A673 (cell line): ENCODE data around the gene NMNAT3. TPM values are rescaled to one million over a fixed set of nuclear protein-coding genes. Genes with fewer than 3 reads are reported as not detected.

Experiments used
- BruUV-seq: library from RNA; stranded (reverse); fragments of 400-500 nt; replicated peaks from 2 replicates; lab custom pipeline; 2021; lab: Mats Ljungman, UMichigan
- CTCF ChIA-PET: fragments of 300-600 bp; sonication (Branson Sonifier 250); formaldehyde crosslinking; loops from one replicate; lab custom pipeline; 2022; ENCODE audit warnings: antibody characterized with exemption; lab: Charles Lee
- POLR2A ChIA-PET: fragments of 300-600 bp; sonication (Branson Sonifier 250); formaldehyde crosslinking; loops from one replicate; lab custom pipeline; 2022; ENCODE audit warnings: antibody characterized with exemption; ENCODE audit not compliant: low non-redundant PET; lab: Charles Lee
- DNase-seq: peaks from one replicate; pipeline ENCODE4 v3.0.0-alpha.2; 2015; ENCODE audit warnings: low spot score
- H3K27ac ChIP-seq: fragments of 200-600 bp; sonication (generic); 2 replicates; pipeline ENCODE4 v1.5.1; 2016; ENCODE audit warnings: mixed run types, low read depth, mild to moderate bottlenecking, mixed read lengths, antibody characterized with exemption, low read length; ENCODE audit not compliant: poor library complexity, severe bottlenecking
- H3K27me3 ChIP-seq: fragments of 200-600 bp; sonication (generic); replicated peaks from 2 replicates; pipeline ENCODE4 v1.6.1; 2017; ENCODE audit warnings: mixed run types, low read depth, mild to moderate bottlenecking, mixed read lengths, antibody characterized with exemption, low read length; ENCODE audit not compliant: insufficient read depth, poor library complexity
- H3K36me3 ChIP-seq: fragments of 200-600 bp; sonication (generic); 2 replicates; pipeline ENCODE4 v1.6.1; 2016; ENCODE audit warnings: mixed run types, mild to moderate bottlenecking, mixed read lengths, antibody characterized with exemption, low read length; ENCODE audit not compliant: insufficient read depth, poor library complexity, severe bottlenecking
- H3K4me1 ChIP-seq: fragments of 200-600 bp; sonication (generic); 2 replicates; pipeline ENCODE4 v1.6.1; 2017; ENCODE audit warnings: mixed run types, mild to moderate bottlenecking, mixed read lengths, antibody characterized with exemption, low read length; ENCODE audit not compliant: insufficient read depth, poor library complexity, severe bottlenecking
- H3K4me3 ChIP-seq: fragments of 200-600 bp; sonication (generic); 2 replicates; pipeline ENCODE4 v1.5.1; 2016; ENCODE audit warnings: low read depth, mixed run types, mild to moderate bottlenecking, mixed read lengths, low read length; ENCODE audit not compliant: poor library complexity, severe bottlenecking
- H3K9me3 ChIP-seq: fragments of 200-600 bp; sonication (generic); 2 replicates; pipeline ENCODE4 v1.6.1; 2016; ENCODE audit warnings: mixed run types, low read depth, mild to moderate bottlenecking, mixed read lengths, antibody characterized with exemption, low read length; ENCODE audit not compliant: poor library complexity, severe bottlenecking
- EZH2 ChIP-seq: fragments of 200-600 bp; sonication (generic); IDR thresholded peaks from 2 replicates; pipeline ENCODE4 v1.6.1; 2017; ENCODE audit warnings: borderline replicate concordance, low read depth, mild to moderate bottlenecking, mixed read lengths, antibody characterized with exemption, low read length; ENCODE audit not compliant: poor library complexity, severe bottlenecking
- intact Hi-C: fragments of 100-400 bp; cut with micrococcal nuclease; formaldehyde crosslinking; loops from one replicate; pipeline ENCODE4 v1.10.0; 2022; ENCODE audit not compliant: unreplicated experiment
- total RNA-seq: library from RNA; stranded (reverse); gene quantifications from 2 replicates; pipeline ENCODE4 v1.2.3, GENCODE V29; 2021
- TF ChIP-seq, protein P1 (sequence below): fragments of 300-800, 200-600 bp; sonication (generic); conservative IDR thresholded peaks from 2 replicates; pipeline ENCODE4 v1.5.1; 2017; ENCODE audit warnings: low read depth, mild to moderate bottlenecking, antibody characterized with exemption, low read length, moderate library complexity, mixed read lengths

The NMNAT3 gene
- total RNA-seq, 1 experiment from 2014 or later: 1.9 TPM

DNA sequence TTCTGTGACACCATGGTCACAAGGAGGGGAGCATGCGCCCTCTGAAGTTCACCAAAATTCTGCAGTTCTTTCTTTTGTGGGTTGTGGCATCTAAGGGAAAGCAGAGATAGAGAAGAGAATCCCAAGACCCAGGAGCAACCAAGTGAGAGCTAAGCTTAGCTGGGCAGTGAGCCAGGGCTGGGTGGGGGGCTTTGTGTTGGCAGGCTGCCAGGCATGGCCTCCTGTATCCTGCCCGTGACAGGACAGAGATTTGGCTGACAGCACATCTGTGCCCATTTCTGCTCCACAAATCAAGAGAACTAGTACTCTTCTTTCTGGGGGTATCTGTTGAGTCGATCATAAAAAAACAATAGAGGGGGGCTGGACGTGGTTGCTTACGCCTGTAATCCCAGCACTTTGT is 66.2 kb downstream of the NMNAT3 start:
- Histone ChIP-seq H3K4me3 (no peak overlapping the region), H3K27ac (no peak overlapping the region), H3K27me3 (no peaks in the 10 kb centered on the region), H3K4me1 (no peaks in the 10 kb centered on the region), H3K9me3 (no peaks in the 10 kb centered on the region), H3K36me3 (no peaks in the 10 kb centered on the region)
- CTCF ChIA-PET: no interaction called here
- DNase-seq: peak; percentile 28
- intact Hi-C loops: no loop called here
- POLR2A ChIA-PET: no interaction called here
- BruUV-seq: no TSS peak
- TF ChIP-seq, protein P1, sequence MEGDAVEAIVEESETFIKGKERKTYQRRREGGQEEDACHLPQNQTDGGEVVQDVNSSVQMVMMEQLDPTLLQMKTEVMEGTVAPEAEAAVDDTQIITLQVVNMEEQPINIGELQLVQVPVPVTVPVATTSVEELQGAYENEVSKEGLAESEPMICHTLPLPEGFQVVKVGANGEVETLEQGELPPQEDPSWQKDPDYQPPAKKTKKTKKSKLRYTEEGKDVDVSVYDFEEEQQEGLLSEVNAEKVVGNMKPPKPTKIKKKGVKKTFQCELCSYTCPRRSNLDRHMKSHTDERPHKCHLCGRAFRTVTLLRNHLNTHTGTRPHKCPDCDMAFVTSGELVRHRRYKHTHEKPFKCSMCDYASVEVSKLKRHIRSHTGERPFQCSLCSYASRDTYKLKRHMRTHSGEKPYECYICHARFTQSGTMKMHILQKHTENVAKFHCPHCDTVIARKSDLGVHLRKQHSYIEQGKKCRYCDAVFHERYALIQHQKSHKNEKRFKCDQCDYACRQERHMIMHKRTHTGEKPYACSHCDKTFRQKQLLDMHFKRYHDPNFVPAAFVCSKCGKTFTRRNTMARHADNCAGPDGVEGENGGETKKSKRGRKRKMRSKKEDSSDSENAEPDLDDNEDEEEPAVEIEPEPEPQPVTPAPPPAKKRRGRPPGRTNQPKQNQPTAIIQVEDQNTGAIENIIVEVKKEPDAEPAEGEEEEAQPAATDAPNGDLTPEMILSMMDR: no peak
- no peak for TF ChIP-seq EZH2

DNA sequence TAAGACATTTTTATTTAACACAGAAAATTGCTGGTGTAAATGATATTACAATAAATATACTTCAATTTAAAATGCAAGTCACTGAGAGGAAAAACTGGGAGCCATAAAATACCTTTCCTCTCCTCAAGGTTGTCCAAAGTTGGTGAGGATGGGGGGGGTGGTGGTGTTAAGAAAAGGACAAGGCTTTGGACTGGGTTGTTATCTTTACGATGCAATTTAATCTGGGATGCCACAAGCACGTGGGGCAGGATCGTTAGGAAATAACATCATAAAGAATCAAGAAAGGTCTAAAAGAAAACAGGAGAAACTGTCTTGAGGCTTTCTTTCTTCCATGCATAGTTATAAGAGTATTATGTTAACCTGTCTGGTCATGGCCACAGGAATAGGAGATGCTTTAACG is 66.9 kb downstream of the NMNAT3 start:
- no peak overlapping the region for H3K27ac ChIP-seq
- H3K4me1 ChIP-seq: no peaks in the 10 kb centered on the region
- TF ChIP-seq, protein P1: no peak
- TF ChIP-seq EZH2: no peak
- H3K36me3 ChIP-seq: no peaks in the 10 kb centered on the region
- DNase-seq: no peak
- intact Hi-C loops: no loop called here
- no TSS peak for BruUV-seq
- ChIA-PET CTCF (no interaction called here), POLR2A (no interaction called here)
- no peaks in the 10 kb centered on the region for H3K9me3 ChIP-seq
- H3K27me3 ChIP-seq: no peaks in the 10 kb centered on the region
- H3K4me3 ChIP-seq: no peak overlapping the region

DNA sequence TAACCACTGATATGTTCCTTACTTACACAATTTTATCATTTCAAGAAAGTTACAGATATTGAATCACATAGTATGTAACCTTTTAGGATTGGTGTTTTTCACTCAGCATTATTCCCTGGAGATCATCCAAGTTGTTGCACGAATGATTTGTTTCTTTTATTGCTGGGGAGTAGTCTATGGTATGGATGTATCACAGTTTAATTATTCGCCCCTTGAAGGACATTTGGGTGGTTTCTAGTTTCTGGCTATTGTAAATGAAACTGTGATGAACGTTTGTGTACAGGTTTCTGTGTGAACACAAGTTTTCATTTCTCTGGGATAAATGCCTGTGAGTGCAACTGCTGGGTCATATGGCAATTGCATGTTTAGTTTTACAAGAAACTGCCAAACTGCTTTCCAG is 68.8 kb downstream of the NMNAT3 start:
- intact Hi-C loops: no loop called here
- Histone ChIP-seq H3K27ac (no peak overlapping the region), H3K36me3 (no peaks in the 10 kb centered on the region), H3K4me3 (no peak overlapping the region), H3K4me1 (peaks cover 3% of the 10 kb centered on the region), H3K27me3 (no peaks in the 10 kb centered on the region), H3K9me3 (no peaks in the 10 kb centered on the region)
- TF ChIP-seq EZH2: no peak
- TF ChIP-seq, protein P1: no peak
- no TSS peak for BruUV-seq
- ChIA-PET CTCF (no interaction called here), POLR2A (no interaction called here)
- DNase-seq: no peak
